GM13976 (cell line): ENCODE data around the gene IFT57.
"Not testable (repeated sequence)": the region's sequence is repeated elsewhere in the genome, so short reads cannot be mapped to it uniquely, and the experiment has no call there.

Experiments used
- DNase-seq: peaks from one replicate; pipeline ENCODE4 v3.0.0; 2012; ENCODE audit warnings: low spot score
- CTCF ChIP-seq: IDR thresholded peaks from 2 replicates; pipeline ENCODE4 v1.5.1; 2012; ENCODE audit warnings: borderline replicate concordance, mild to moderate bottlenecking; ENCODE audit not compliant: insufficient read depth; ENCODE audit errors: extremely low read depth, missing control alignments, control extremely low read depth
- in situ Hi-C: fragments of 300-500 bp; cut with MboI; formaldehyde crosslinking; loops from one replicate; pipeline ENCODE4 v1.12.0; 2022; ENCODE audit warnings: low sequenced_read_pairs, mixed read lengths, inconsistent platforms; ENCODE audit not compliant: unreplicated experiment

Gene IFT57

GRCh38 chr3:108158251-108158650 is 64.0 kb downstream of the IFT57 start:
- TF ChIP-seq CTCF = no peak
- in situ Hi-C loops = no loop called here
- DNase-seq = no peak

GRCh38 chr3:108157273-108157672 is 65.0 kb downstream of the IFT57 start:
- no peak for DNase-seq
- in situ Hi-C loops = no loop called here
- no peak for TF ChIP-seq CTCF

GRCh38 chr3:108156312-108156853 is 65.8 kb downstream of the IFT57 start:
- TF ChIP-seq CTCF = no peak
- DNase-seq = no peak
- in situ Hi-C loops = no loop called here

GRCh38 chr3:108155642-108156041 is 66.6 kb downstream of the IFT57 start:
- DNase-seq, in situ Hi-C loops: not testable (repeated sequence)

- no peak for TF ChIP-seq CTCF
- in situ Hi-C loops = loop anchor here (5.0 kb wide), 1 partner anchor 254 kb away; no protein-coding TSS in a partner anchor
- peak; percentile 44 for DNase-seq
Observed at GRCh38 chr3:108153451-108153981, 68.7 kb downstream of the IFT57 start.

GRCh38 chr3:108152274-108152673 is 70.0 kb downstream of the IFT57 start:
- in situ Hi-C loops = loop anchor here (5.0 kb wide), 1 partner anchor 255 kb away; no protein-coding TSS in a partner anchor
- DNase-seq = no peak
- no peak for TF ChIP-seq CTCF

GRCh38 chr3:108150200-108150599 is 72.0 kb downstream of the IFT57 start:
- no peak for TF ChIP-seq CTCF
- DNase-seq = no peak
- in situ Hi-C loops = loop anchor here (5.0 kb wide), 1 partner anchor 257 kb away; no protein-coding TSS in a partner anchor
